Left ventricle myocardium inferior (tissue), 1 donor: ENCODE measurements around the gene COG2. TPM values are rescaled to one million over a fixed set of nuclear protein-coding genes. Genes with fewer than 3 reads are reported as not detected.

Experiments
- DNase-seq: peaks from one replicate; pipeline ENCODE4 v3.0.0-alpha.2; 2020
- H3K27ac ChIP-seq: fragments of 200-600 bp; replicated peaks from 2 replicates; pipeline ENCODE4 v1.8.0; 2021
- H3K27me3 ChIP-seq: fragments of 200-600 bp; 2 replicates; pipeline ENCODE4 v1.8.0; 2021; ENCODE audit warnings: low read depth
- H3K36me3 ChIP-seq: fragments of 200-600 bp; 2 replicates; pipeline ENCODE4 v1.8.0; 2021
- H3K4me1 ChIP-seq: fragments of 200-600 bp; 2 replicates; pipeline ENCODE4 v1.8.0; 2021
- H3K4me3 ChIP-seq: fragments of 200-600 bp; 2 replicates; pipeline ENCODE4 v1.8.0; 2021; ENCODE audit warnings: mild to moderate bottlenecking, moderate library complexity
- H3K9me3 ChIP-seq: fragments of 200-600 bp; replicated peaks from 2 replicates; pipeline ENCODE4 v1.8.0; 2021
- CTCF ChIP-seq: fragments of 200-600 bp; IDR thresholded peaks from 2 replicates; pipeline ENCODE4 v1.8.0; 2021; ENCODE audit warnings: antibody characterized with exemption, mild to moderate bottlenecking, borderline replicate concordance
- intact Hi-C: fragments of 100-400 bp; cut with micrococcal nuclease; formaldehyde crosslinking; loops from one replicate; pipeline ENCODE4 v1.11.0; 2022
- total RNA-seq: library from RNA; stranded (reverse); fragmentation: NEBNext Ultra II Directional; extraction: Animal tissue kit (Norgen Biotek cat#: 25700); gene quantifications from one replicate; pipeline ENCODE4 v1.2.1, GENCODE V29; 2021
- donor health status: DM: no; HTN: yes; CAD: no; lungs with severe emphysema.

COG2 gene
- total RNA-seq, 1 donor from 2014 or later = 25.6 TPM

GRCh38 chr1:230681599-230681998 is 39.3 kb downstream of the COG2 start:
- Histone ChIP-seq H3K4me1 (peaks cover 25% of the 10 kb centered on the region), H3K27ac (peak overlapping the region; percentile 55), H3K36me3 (peaks cover 85% of the 10 kb centered on the region), H3K9me3 (no peaks in the 10 kb centered on the region), H3K4me3 (no peak overlapping the region), H3K27me3 (no peaks in the 10 kb centered on the region)
- no peak for DNase-seq
- TF ChIP-seq CTCF = no peak
- intact Hi-C loops = no loop called here

GRCh38 chr1:230682274-230682673 is 40.0 kb downstream of the COG2 start:
- intact Hi-C loops = no loop called here
- TF ChIP-seq CTCF = no peak
- no peaks in the 10 kb centered on the region for H3K27me3 ChIP-seq
- H3K36me3 ChIP-seq = peaks cover 85% of the 10 kb centered on the region
- DNase-seq = no peak
- no peaks in the 10 kb centered on the region for H3K9me3 ChIP-seq
- no peak overlapping the region for H3K4me3 ChIP-seq
- H3K27ac ChIP-seq = peak overlapping the region; percentile 55
- H3K4me1 ChIP-seq = peaks cover 25% of the 10 kb centered on the region

- intact Hi-C loops = no loop called here
Measured at GRCh38 chr1:230682882-230683610, 40.8 kb downstream of the COG2 start.

GRCh38 chr1:230684146-230684545 is 41.9 kb downstream of the COG2 start:
- no peak for TF ChIP-seq CTCF
- Histone ChIP-seq H3K27me3 (no peaks in the 10 kb centered on the region), H3K9me3 (no peaks in the 10 kb centered on the region), H3K27ac (no peak overlapping the region), H3K4me3 (no peak overlapping the region), H3K36me3 (peaks cover 87% of the 10 kb centered on the region), H3K4me1 (peaks cover 25% of the 10 kb centered on the region)
- intact Hi-C loops = no loop called here
- no peak for DNase-seq

More at GRCh38 chr1:230682882-230683610, 40.8 kb downstream of the COG2 start:
- H3K27me3 ChIP-seq = no peaks in the 10 kb centered on the region
- peaks cover 87% of the 10 kb centered on the region for H3K36me3 ChIP-seq
- no peak for DNase-seq
- no peak for TF ChIP-seq CTCF
- no peaks in the 10 kb centered on the region for H3K9me3 ChIP-seq
- peaks cover 25% of the 10 kb centered on the region for H3K4me1 ChIP-seq
- no peak overlapping the region for H3K4me3 ChIP-seq
- H3K27ac ChIP-seq = peak overlapping the region; percentile 55

GRCh38 chr1:230684998-230685397 is 42.7 kb downstream of the COG2 start:
- Histone ChIP-seq H3K9me3 (no peaks in the 10 kb centered on the region), H3K4me1 (peaks cover 25% of the 10 kb centered on the region), H3K36me3 (peaks cover 87% of the 10 kb centered on the region), H3K4me3 (no peak overlapping the region), H3K27me3 (no peaks in the 10 kb centered on the region), H3K27ac (no peak overlapping the region)
- intact Hi-C loops = no loop called here
- no peak for DNase-seq
- no peak for TF ChIP-seq CTCF
